Pulmonary artery endothelial cell (primary cell): ENCODE measurements around the gene ANO10. TPM values are rescaled to one million over a fixed set of nuclear protein-coding genes. Genes with fewer than 3 reads are reported as not detected.
"Not testable (repeated sequence)": the region's sequence is repeated elsewhere in the genome, so short reads cannot be mapped to it uniquely, and the experiment has no call there.

Experiments used
- DNase-seq: peaks from one replicate; pipeline ENCODE4 v3.0.0-alpha.2; 2011; ENCODE audit warnings: low read depth, low spot score
- total RNA-seq: library from RNA; depleted of rRNA; stranded (reverse); fragments of >200 nt; gene quantifications from 2 replicates; pipeline ENCODE4 v1.2.3, GENCODE V29; 2014

The ANO10 gene
- total RNA-seq, 1 donor from 2014 or later = 34.4 TPM

DNA sequence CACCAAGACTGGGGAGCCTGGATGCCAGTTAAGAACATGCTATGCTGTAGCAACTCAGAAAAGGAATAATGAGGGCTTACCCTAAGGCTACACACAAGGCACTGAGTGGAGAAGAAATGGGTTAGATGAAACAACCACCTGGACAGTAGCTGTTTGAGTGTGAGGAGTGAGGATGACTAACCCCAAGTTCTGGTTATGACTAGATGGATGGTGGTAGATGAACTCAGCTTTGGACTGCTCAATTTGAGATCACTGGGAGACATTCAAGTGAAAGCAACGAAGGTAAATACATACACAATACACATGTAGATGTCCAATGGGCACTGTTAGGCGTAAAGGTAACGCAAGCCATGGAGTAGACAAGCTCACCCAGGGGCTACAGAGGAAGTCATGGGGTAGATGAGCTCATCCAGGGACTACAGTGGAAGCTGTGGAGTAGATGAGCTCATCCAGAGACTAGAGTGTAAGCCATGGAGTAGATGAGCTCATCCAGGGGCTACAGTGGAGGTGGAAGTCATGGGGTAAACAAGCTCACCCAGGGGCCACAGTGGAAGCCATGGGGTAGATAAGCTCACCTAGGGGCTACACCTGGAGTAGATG, 98.3 kb downstream of the ANO10 start:
- DNase-seq = no peak

DNA sequence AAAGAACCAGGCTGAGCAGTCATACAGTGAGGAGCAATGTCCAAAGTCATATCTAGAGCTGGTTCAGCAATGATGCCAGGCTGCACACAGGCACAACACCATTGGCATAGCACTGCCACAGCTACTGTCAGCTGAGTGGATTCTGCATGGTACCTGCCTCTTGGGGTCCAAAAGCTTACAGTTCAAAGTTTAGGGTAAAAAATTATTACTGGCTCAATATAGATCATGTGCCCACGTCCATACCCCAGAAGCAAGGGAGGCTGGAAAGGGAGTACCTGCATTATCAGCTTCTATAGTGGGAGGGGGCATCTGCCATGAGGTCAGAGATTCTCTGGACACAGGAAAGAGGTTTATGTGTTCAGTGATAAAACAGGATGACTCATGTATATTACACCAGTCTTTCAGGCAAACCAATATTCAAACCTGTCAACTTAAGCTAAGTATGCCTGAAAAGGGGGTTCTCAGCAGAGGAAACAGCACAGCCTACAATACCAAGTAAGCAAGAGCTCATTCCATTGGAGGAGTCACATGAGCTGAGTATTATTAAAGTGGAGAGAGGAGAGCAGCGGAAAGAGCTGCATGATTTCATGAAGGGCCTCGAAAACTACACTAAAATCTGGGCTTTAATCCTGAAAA, 99.0 kb downstream of the ANO10 start:
- DNase-seq = no peak

DNA sequence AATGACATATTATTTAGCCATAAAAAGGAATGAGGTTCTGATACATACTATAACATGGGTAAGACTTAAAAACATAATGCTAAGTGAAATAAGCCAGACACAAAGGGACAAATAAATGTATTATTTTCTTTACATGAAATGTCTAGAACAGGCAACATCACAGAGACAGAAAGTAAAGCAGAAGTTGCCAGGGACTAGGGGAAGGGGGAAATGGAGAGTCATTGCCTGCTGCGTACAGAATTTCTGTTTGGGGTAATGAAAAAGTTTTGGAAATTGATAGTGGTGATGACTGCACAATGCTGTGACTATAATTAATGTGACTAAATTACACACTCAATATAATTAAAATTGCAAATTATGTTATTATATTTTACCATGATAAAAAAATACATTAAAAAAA, 99.9 kb downstream of the ANO10 start:
- no peak for DNase-seq

DNA sequence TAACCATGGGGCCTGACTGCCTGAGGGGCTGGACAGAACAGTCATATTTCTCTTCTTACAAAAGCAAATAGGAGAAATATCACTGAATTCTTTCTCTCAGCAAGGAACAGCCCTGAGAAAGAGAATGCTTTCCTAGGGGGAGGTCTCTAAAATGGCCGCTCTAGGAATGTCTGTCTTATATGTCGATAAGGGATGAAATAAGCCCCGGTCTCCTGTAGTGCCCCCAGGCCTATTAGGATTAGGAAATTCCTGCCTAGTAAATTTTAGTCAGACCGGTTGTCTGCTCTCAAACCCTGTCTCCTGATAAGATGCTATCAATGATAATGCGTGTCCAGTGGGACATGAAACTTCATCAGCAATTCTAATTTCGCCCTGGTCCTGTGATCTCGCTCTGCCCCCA, 103.3 kb downstream of the ANO10 start:
- not testable (repeated sequence) for DNase-seq

DNA sequence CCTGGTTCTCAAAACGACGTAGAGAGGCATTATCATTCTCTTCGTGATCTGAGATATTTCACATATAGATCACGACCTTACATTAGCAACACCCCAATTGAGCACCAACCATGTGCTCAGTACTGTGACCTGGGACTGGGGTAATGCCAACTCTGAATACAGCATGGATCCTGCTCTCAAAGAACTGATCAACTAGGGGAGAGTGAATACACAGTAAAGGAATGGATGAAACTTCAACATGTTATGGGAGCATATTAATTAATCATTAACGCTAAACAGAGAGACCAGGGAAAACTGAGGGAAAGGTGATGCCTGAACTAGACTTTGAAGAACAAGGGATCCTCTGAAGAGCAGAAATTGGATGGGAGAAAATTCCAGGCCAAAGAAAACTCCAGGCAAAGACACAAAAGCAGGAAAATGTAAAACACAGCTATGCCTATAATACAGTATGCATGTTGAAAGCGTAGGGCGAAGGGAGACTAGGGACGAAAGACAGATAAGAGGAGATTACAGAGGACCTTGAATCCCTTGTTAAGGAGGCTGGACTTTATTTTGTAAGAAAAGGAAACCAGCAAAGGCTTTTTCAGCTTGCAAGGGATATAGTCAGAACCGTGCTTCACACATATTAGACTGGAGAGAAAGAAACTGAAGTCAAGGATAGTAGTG, 105.7 kb downstream of the ANO10 start:
- DNase-seq = no peak

DNA sequence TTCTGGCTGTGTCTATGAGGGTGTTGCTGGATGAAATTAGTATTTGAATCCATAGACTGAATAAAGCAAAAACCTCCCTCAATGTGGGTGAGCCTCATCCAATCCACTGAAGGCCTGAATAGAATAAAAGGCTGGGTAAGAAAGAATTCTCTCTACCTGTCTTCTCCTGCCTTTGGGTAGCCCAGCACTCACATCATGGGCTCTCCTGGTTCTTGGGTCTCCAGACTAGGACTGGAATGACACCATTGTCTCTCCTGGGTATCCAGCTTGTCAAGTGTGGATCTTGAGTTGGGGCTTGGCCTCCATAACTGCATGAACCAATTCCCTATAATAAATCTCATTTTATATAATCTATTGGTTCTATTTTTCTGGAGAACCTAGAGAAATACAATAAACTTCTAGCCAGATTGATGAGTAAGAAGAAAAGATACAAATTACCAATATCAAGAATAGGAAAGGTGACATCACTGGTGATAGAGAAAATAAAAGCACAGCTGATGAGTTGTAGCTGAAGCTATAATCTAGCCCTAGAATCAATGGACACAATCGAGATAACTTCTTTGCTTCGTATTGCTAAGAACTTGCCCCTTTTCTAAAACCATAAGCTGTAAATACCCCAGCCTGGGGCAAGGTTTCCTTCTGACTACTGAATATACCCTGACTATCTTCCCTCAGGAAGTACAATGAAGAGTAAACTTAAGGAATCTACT, 106.4 kb downstream of the ANO10 start:
- DNase-seq = no peak

DNA sequence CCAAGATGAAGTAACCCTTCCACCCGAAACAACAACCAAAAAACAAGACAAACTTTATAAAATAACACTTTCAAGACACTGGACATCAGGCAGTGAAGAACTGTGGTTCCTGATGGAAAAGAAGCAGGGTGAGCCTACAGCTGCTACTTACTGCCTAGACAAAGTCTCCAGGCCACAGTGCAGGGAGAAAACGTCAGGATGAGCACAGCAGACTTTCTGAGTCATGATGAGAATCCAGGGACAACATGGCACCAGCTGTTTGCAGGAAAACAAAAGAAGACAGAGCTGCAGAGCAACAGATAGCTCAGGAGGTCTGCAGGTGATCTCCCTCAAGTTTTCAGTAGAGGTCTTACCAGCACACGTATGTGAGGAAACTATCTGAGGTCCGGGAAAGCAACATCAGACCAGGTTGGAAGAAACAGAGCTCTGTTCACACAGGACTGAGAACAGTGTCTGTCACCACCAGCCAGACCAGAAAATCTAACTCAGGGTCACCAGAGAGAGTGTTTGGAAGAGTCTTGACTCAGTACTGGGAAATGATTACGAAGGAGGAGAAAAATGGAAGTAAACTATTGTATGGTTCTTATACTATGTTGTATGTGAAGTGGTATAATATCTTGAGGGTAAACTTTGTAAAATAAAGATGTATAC, 108.9 kb downstream of the ANO10 start:
- no peak for DNase-seq

DNA sequence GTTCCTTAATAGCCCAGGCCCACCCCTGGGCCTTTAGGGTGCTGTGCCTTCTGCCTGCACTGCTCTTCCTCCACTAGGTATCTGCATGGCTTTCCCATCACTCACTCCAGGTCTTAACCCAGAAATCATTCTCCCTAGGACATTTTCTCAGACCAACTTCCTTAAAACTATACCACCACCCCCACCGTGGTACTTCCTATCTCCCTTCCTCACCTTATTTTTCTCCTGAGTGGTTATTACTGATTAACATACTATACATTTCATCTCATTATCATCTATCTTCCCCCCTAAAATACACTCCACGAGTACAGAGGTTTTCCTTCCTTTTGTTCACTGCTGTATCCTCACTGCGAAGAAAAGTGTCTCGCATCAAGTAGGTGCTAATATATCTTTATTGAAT, 115.2 kb downstream of the ANO10 start:
- no peak for DNase-seq

DNA sequence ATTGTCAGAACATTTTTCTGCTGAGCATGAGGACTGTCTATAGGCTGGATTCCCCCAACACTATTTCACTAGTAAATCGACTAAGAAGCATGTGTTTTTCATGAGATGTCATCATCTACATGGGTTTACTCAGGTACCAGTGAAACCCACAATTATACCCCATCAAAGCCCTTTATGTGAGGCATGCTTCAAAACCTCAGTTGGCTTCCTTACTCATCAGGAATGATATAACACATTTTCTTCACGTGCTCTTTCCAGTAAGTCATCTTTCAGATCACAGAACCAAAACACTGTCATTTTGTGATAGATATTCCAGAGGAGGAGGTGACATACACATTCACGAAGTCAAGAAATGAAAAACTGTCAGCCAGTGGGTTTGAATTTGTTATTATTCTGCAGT, 116.5 kb downstream of the ANO10 start:
- DNase-seq = no peak

DNA sequence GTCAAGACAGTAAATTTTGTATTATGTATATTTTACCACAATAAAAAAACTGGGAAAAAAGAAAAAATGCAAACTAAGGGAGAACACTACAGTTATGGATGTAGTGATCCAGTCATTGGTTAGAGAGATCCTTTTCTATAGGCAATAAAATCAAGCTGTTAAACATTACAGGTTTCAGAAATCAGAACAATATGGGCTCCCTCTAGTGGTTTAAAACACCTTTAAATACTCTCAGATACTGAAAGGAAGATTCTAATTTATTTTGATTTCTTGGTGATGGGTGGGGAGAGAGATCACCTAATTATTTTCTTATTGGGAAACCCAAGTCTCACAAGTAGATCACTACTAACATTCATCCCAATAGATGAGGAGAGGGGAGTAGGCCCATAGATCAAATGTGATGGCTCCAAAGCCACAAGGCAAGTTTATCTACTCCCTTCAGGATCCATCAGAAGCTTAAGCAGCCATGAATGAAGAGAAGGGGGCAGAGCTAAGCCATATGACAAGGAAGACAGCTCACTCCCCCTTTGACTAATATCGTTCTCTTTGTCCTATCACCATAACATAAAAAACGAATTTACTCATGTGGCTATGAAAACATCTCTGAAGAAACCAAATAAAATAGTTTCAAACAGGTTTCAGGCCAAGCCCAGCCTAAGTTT, 118.6 kb downstream of the ANO10 start:
- DNase-seq = no peak

DNA sequence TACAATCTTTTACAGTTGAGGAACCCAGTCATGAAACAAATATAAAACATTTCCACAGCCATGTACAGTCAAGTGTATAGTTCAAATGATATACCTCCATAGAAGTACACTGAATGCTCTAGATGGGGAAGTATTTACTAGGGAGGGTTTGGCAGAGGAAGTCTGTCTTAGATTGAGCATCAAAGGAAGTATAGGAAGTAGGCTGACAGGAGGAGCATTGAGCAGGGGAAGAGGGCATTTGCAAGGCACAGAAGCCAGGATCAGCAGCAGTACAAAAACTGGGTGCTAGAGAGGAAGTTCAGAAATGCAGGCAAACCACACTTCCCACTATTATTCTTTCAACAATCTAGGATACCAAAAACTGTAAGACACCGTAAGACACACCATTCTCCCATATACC, 122.6 kb downstream of the ANO10 start:
- no peak for DNase-seq

DNA sequence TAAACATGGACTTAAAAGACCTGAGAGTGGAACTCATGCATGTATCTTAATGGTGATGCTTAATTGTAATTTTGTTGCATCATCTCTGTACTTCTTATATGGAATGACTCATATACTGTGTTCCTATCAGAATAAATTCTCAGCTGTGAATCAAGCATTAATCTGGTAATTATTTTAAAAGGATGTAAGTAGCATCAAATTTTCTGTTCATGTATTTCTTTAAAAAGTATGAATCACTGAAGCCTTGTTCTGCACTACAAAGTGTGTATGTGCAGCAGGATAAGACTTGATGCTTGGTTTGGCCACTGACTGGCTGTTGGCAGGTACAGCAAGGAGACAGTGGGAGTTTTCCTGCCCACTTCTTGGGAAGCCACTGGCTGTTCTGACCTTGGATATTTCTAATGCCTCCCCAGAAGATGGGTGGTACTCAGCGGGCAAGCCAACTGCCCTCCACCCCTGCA, 123.9 kb downstream of the ANO10 start:
- no peak for DNase-seq

DNA sequence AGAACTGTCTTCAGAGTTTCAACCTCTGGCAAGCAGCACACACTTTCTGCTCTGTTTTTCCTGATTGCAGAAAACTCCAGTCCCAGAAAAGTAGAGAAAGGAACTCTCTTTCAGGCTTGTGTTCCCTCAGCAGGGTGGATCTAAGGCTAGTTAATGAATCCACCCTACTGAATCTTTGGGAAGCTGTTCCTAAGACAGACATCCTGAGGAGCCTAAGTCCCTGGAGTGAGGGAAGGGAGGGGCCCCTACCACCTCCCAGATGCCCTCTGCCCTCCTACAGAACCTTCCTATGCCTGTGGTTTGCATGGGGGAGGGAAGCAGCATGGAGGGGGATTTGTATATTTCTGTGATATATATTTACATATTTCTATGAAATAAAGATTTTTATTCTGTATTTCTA, 124.4 kb downstream of the ANO10 start:
- no peak for DNase-seq

DNA sequence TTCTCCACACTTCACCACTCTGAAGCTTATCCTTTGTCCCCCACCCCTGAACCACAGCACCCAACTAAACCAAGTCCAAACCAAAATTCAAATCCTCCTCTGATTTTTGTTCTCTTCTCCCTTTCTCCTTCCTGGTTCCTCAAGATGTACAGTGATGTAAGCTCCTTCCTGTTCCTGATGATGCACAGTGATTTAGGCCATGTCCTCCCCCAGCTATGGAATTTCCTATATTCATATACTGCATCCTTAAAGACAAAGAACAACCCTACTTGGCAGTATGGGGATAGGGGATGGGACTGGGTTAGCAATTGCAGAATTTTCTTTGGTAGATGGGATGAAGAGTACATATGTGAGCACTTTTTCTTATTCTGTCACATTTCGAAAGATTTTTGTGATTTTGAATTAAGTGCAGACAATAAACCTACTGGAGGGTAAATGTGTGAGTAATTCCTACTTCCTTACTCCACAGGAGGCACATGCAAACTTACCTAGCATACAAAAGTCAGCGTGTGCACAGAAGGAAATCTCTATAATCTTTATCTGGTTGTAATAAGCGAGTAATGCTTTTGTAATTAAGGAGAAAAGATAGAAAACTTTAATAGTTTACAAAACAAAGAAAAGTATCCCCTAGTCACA, 125.0 kb downstream of the ANO10 start:
- no peak for DNase-seq

DNA sequence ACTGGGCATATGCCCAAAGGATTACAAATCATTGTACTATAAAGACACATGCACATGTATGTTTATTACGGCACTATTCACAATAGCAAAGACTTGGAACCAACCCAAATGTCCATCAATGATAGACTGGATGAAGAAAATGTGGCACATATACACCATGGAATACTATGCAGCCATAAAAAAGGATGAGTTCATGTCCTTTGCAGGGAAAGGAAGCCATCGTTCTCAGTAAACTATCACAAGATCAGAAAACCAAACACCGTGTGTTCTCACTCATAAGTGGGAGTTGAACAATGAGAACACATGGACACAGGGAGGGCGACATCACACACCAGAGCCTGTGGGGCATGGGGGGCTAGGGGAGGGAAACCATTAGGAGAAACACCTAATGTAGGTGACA, 128.9 kb downstream of the ANO10 start:
- DNase-seq = not testable (repeated sequence)

DNA sequence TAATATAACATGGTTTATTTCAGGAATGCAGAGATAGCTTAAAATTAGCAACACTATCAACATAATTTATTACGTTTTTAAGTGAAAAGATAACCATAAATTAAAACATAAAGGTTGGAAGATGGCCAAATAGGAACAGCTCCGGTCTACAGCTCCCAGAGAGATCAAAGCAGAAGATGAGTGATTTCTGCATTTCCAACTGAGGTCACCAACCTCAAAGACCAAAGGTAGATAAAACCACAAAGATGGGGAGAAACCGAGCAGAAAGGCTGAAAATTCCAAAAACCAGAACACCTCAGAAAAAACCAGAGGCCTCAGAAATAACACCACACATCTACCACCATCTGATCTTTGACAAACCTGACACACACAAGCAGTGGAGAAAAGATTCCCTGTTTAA, 130.0 kb downstream of the ANO10 start:
- not testable (repeated sequence) for DNase-seq

DNA sequence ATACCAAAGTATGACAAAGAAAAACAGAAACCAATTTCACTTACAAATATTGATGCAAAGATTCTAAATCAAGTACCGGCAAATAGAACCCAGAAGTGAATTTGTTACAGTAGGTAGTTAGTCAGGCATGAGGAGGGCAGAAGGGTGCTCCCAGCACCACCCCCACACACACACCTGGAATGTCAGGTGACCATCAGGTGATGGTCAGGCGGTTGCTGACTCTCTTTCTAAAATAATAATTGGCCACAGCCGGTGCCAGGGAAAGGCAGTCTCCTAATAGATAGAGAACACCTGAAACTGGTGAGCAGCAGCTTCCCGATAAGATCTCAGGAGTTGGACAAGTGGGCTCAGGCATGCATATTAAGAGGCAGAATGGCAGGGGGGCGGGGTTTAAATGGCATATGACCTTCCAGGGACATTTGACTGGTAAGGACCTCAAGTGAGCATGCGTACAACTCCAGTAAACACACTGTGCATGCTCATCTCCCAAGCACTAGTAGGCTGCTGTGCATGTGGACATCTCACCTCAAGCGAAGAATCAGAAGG, 131.1 kb downstream of the ANO10 start:
- no peak for DNase-seq

DNA sequence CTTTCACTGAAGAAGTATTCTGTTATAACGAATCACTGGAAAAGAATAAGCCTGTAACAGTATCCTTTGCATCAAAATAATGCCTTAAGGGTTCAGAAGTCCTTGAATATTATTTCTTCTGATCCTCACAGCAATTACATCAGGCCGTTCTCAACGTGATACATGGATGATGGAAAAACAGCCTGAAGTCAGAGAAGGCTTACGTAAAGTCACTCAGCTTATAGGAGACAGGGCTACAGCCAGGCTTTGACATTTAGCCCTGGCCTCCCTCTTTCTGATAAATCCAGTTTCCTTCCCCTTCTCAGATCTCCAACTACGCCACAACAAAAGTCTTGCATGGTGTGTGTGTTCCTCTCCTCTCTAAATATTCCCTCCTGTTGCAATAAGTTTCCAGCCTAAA, 131.9 kb downstream of the ANO10 start:
- DNase-seq = no peak

DNA sequence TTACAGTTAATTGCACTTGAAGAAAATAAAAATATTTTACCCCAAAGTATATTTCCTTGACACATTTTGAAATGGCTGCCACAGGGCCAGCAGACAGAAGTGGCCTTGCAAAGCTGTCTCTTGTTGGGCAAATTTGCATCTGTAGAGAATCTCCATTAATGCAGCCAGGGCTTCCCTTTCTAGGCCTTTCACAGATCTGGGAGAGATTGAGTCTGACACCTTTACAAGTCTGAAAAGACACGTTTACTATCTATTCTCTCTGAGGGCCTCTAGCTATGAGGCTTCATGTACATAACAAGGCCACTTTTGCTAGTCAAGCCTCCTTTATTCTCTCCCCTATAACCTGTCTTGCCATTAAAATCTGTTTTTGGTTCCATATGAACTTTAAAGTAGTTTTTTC, 135.9 kb downstream of the ANO10 start:
- no peak for DNase-seq

DNA sequence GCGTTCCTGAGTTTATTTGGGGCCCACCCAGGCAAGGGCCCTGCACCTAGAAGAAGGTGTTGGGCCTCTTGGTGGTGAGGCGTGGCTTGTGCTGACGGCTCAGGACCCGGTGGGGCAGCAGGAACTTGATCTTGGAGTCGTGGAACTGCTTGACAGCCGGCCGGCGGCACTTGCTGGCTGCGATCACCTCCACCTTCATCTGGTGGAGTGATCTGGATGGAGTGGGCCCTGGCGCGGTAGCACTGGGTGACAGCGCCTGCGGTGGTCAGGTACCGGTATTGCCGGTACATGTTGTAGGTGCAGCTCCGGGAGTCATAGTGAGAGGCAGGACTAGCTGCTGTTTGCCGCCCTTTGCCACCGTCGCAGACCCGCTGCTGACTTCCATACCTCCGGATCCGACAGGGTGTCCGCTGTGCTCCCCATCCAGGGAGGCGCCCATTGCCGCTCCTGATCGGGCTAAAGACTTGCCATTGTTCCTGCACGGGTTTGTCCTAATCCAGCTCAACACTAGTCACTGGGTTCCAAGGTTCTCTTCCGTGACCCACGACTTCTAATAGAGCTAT, 136.8 kb downstream of the ANO10 start:
- no peak for DNase-seq
